GM12891 (cell line): ENCODE data around the gene CHRNA9.

ENCODE experiments used
- POLR2A ChIP-seq: IDR thresholded peaks from 2 replicates; pipeline ENCODE4 v1.6.1; 2011; ENCODE audit warnings: low read depth, low read length, control low read depth
- POLR2AphosphoS5 ChIP-seq: IDR thresholded peaks from 2 replicates; pipeline ENCODE4 v1.6.1; 2011; ENCODE audit warnings: low read depth, low read length, control low read depth
- TAF1 ChIP-seq: IDR thresholded peaks from 2 replicates; pipeline ENCODE4 v1.6.1; 2011; ENCODE audit warnings: low read depth, low read length, control low read depth

- TF ChIP-seq POLR2AphosphoS5 (no peak), POLR2A (peak; percentile 50; the same call in 1 of the 2 replicates), TAF1 (no peak)
Measured at GRCh38 chr4:40307627-40308497, 27.3 kb upstream of the CHRNA9 start.
